Hematopoietic multipotent progenitor cell treated with erythropoietin and hydrocortisone succinate and interleukin-3 and kit ligand, for 15 days (in vitro differentiated cells): Measurements from ENCODE around the gene IFT88.
"Not testable (repeated sequence)": the region's sequence is repeated elsewhere in the genome, so short reads cannot be mapped to it uniquely, and the experiment has no call there.

Experiments
- DNase-seq: peaks from one replicate; pipeline ENCODE4 v3.0.0-alpha.2; 2015; ENCODE audit warnings: low spot score

IFT88 gene

GRCh38 chr13:20636079-20636478, 69.1 kb downstream of the IFT88 start:
- no peak for DNase-seq

GRCh38 chr13:20637811-20638210, 70.9 kb downstream of the IFT88 start:
- no peak for DNase-seq

GRCh38 chr13:20647758-20648157, 80.8 kb downstream of the IFT88 start:
- no peak for DNase-seq

GRCh38 chr13:20652946-20653345, 86.0 kb downstream of the IFT88 start:
- DNase-seq: no peak

- no peak for DNase-seq
Measured at GRCh38 chr13:20654156-20654555, 87.2 kb downstream of the IFT88 start.

GRCh38 chr13:20658451-20659040, 91.6 kb downstream of the IFT88 start:
- no peak for DNase-seq

GRCh38 chr13:20664351-20664750, 97.4 kb downstream of the IFT88 start:
- no peak for DNase-seq

- DNase-seq: no peak
Measured at GRCh38 chr13:20666948-20667347, 100.0 kb downstream of the IFT88 start.

- no peak for DNase-seq
Measured at GRCh38 chr13:20667857-20668437, 101.0 kb downstream of the IFT88 start.

- DNase-seq: no peak
Measured at GRCh38 chr13:20669162-20669561, 102.2 kb downstream of the IFT88 start.

GRCh38 chr13:20671789-20672188, 104.8 kb downstream of the IFT88 start:
- DNase-seq: no peak

- no peak for DNase-seq
Measured at GRCh38 chr13:20672772-20673171, 105.8 kb downstream of the IFT88 start.

GRCh38 chr13:20673715-20674114, 106.8 kb downstream of the IFT88 start:
- DNase-seq: no peak

GRCh38 chr13:20676213-20676612, 109.3 kb downstream of the IFT88 start:
- no peak for DNase-seq

- DNase-seq: not testable (repeated sequence)
Measured at GRCh38 chr13:20678606-20679005, 111.6 kb downstream of the IFT88 start.

GRCh38 chr13:20679879-20680278, 112.9 kb downstream of the IFT88 start:
- no peak for DNase-seq

- no peak for DNase-seq
Measured at GRCh38 chr13:20680416-20681080, 113.6 kb downstream of the IFT88 start.

GRCh38 chr13:20681481-20681880, 114.5 kb downstream of the IFT88 start:
- not testable (repeated sequence) for DNase-seq

GRCh38 chr13:20682061-20682460, 115.1 kb downstream of the IFT88 start:
- DNase-seq: no peak

GRCh38 chr13:20684041-20684440, 117.1 kb downstream of the IFT88 start:
- no peak for DNase-seq

- no peak for DNase-seq
Measured at GRCh38 chr13:20684546-20684945, 117.6 kb downstream of the IFT88 start.

GRCh38 chr13:20685092-20685491, 118.1 kb downstream of the IFT88 start:
- no peak for DNase-seq

GRCh38 chr13:20686167-20686566, 119.2 kb downstream of the IFT88 start:
- no peak for DNase-seq
